GM12878 (cell line): ENCODE data around the gene ZBED4. TPM values are rescaled to one million over a fixed set of nuclear protein-coding genes. Genes with fewer than 3 reads are reported as not detected.

Source experiments
- ATAC-seq: fragments of 200-7000 bp; cut with Tn5 transposase; 3 replicates; pipeline ENCODE4 v1.9.1; 2020; ENCODE audit warnings: mild to moderate bottlenecking, moderate library complexity
- BruUV-seq: library from RNA; stranded (reverse); fragments of 400-500 nt; replicated peaks from 2 replicates; lab custom pipeline; 2021; lab: Mats Ljungman, UMichigan
- CTCF ChIA-PET: fragments of 300-600 bp; sonication (Branson Sonifier 250); formaldehyde crosslinking; extraction: SDS; loops from one replicate; lab custom pipeline; 2021; ENCODE audit warnings: inconsistent platforms; lab: Yijun Ruan, JAX
- POLR2A ChIA-PET: fragments of 350-600 bp; formaldehyde crosslinking; extraction: SDS; loops from one replicate; lab custom pipeline; 2021; ENCODE audit warnings: inconsistent platforms; lab: Charles Lee
- RAD21 ChIA-PET: fragments of 300-600 bp; sonication (Branson Sonifier 250); formaldehyde crosslinking; loops from one replicate; lab custom pipeline; 2023; ENCODE audit warnings: antibody characterized with exemption; ENCODE audit not compliant: unreplicated experiment; lab: Charles Lee
- SMC1A ChIA-PET: fragments of 300-600 bp; sonication (Branson Sonifier 250); formaldehyde crosslinking; loops from one replicate; lab custom pipeline; 2023; ENCODE audit not compliant: unreplicated experiment, uncharacterized antibody; lab: Charles Lee
- DNase-seq: peaks from one replicate; pipeline ENCODE4 v3.0.0-alpha.2; 2011; ENCODE audit warnings: low read depth, low spot score
- FAIRE-seq: peaks from 3 replicates; lab custom pipeline; 2011; peaks lifted over from hg19 to GRCh38; lab: Jason Lieb, UNC
- H2AFZ ChIP-seq: 2 replicates; pipeline ENCODE4 v1.6.0; 2011; ENCODE audit warnings: low read depth, low read length, control low read depth; ENCODE audit not compliant: control insufficient read depth
- H3K27ac ChIP-seq: 2 replicates; pipeline ENCODE4 v1.5.1; 2011; ENCODE audit warnings: control low read depth; ENCODE audit not compliant: control insufficient read depth, insufficient read depth
- H3K27me3 ChIP-seq, 2 experiments: replicated peaks in 1 of 2; 2 replicates each; pipeline versions ENCODE4 v1.6.0 to v1.6.1; 2011; ENCODE audit warnings: low read length in 1 of 2; ENCODE audit not compliant: control insufficient read depth in 2 of 2, insufficient read depth in 2 of 2
- H3K36me3 ChIP-seq, 2 experiments: 2 replicates each; pipeline ENCODE4 v1.5.1; 2011; ENCODE audit warnings: low read length in 1 of 2; ENCODE audit not compliant: control insufficient read depth in 2 of 2, insufficient read depth in 2 of 2
- H3K4me1 ChIP-seq: 2 replicates; pipeline ENCODE4 v1.6.1; 2011; ENCODE audit warnings: mild to moderate bottlenecking, low read length, moderate library complexity, mixed read lengths; ENCODE audit not compliant: control insufficient read depth, insufficient read depth
- H3K4me2 ChIP-seq: 2 replicates; pipeline ENCODE4 v1.6.0; 2011; ENCODE audit warnings: control low read depth; ENCODE audit not compliant: control insufficient read depth, insufficient read depth
- H3K4me3 ChIP-seq: fragments of 200-600 bp; sonication (generic); 2 replicates; pipeline ENCODE4 v1.5.1; 2016
- H3K79me2 ChIP-seq: 2 replicates; pipeline ENCODE4 v1.6.0; 2011; ENCODE audit warnings: low read length; ENCODE audit not compliant: control insufficient read depth, insufficient read depth
- H3K9ac ChIP-seq: 2 replicates; pipeline ENCODE4 v1.8.0; 2011; ENCODE audit warnings: low read length, control low read depth, mixed read lengths; ENCODE audit not compliant: control insufficient read depth, insufficient read depth
- H3K9me3 ChIP-seq: replicated peaks from 3 replicates; pipeline ENCODE4 v1.5.1; 2011; ENCODE audit warnings: mild to moderate bottlenecking, low read length; ENCODE audit not compliant: control insufficient read depth, insufficient read depth
- H4K20me1 ChIP-seq: 2 replicates; pipeline ENCODE4 v1.6.0; 2011; ENCODE audit not compliant: control insufficient read depth, insufficient read depth
- FOS ChIP-seq: IDR thresholded peaks from 3 replicates; pipeline ENCODE4 v1.6.1; 2011; ENCODE audit warnings: borderline replicate concordance; ENCODE audit not compliant: insufficient read length; ENCODE audit errors: extremely low read depth
- FOXM1 ChIP-seq: IDR thresholded peaks from 2 replicates; pipeline ENCODE4 v1.6.1; 2012; ENCODE audit warnings: low read depth, mild to moderate bottlenecking, inconsistent platforms, low read length, moderate library complexity
- HDAC2 ChIP-seq: fragments of 200-600 bp; sonication (generic); IDR thresholded peaks from 2 replicates; pipeline ENCODE4 v1.6.1; 2017
- HDGF ChIP-seq: fragments of 450-650 bp; IDR thresholded peaks from 2 replicates; pipeline ENCODE4 v1.6.1; 2016; ENCODE audit warnings: antibody characterized with exemption
- MLLT1 ChIP-seq: fragments of 450-650 bp; IDR thresholded peaks from 2 replicates; pipeline ENCODE4 v1.6.1; 2016; ENCODE audit warnings: mild to moderate bottlenecking
- MTA2 ChIP-seq: fragments of 450-650 bp; IDR thresholded peaks from 2 replicates; pipeline ENCODE4 v1.6.1; 2016; ENCODE audit warnings: low read depth, mild to moderate bottlenecking, moderate library complexity
- NBN ChIP-seq: fragments of 450-650 bp; IDR thresholded peaks from 2 replicates; pipeline ENCODE4 v1.6.1; 2016
- REST ChIP-seq: IDR thresholded peaks from 2 replicates; pipeline ENCODE4 v1.6.1; 2012; ENCODE audit warnings: mild to moderate bottlenecking, low read depth, low read length
- TCF12 ChIP-seq: IDR thresholded peaks from 2 replicates; pipeline ENCODE4 v1.6.1; 2011; ENCODE audit warnings: low read depth, mild to moderate bottlenecking, low read length
- YY1 ChIP-seq: IDR thresholded peaks from 2 replicates; pipeline ENCODE4 v1.6.1; 2011; ENCODE audit warnings: low read depth, mild to moderate bottlenecking, low read length
- WGBS: methylation state at CpG from one replicate; pipeline ENCODE4 v1.1.6; 2016; ENCODE audit warnings: low lambda C conversion rate; ENCODE audit not compliant: insufficient replicate concordance, insufficient coverage; ENCODE audit errors: missing lambda C conversion rate; 5-methylcytosine and 5-hydroxymethylcytosine counted together
- in situ Hi-C: fragments of 300-500 bp; cut with MboI; formaldehyde crosslinking; loops from 9 replicates; pipeline ENCODE4 v1.14.3; 2018; ENCODE audit warnings: mixed read lengths
- intact Hi-C: fragments of 100-400 bp; cut with micrococcal nuclease; formaldehyde crosslinking; loops from one replicate; pipeline ENCODE4 v1.14.2; 2022; ENCODE audit not compliant: unreplicated experiment
- polyA plus RNA-seq, 11 experiments: library from polyadenylated mRNA; depleted of rRNA in 4 of 11; unstranded in 6 of 11; stranded (reverse) in 5 of 11; fragments of >200 nt; fragmentation: Nextera tagmentation in 4 of 11; fragmentation: Illumina TruSeq in 1 of 11; extraction: Ambion mirVana in 4 of 11; extraction: Trizol in 1 of 11; gene quantifications; 1 replicate in 1 of 11; 2 replicates in 10 of 11; pipeline versions ENCODE4 v1.2.1 to v1.2.3, GENCODE V29; 2011 to 2016; ENCODE audit warnings: inconsistent platforms in 2 of 11, missing spikeins in 2 of 11, low read depth in 1 of 11
- total RNA-seq, 4 experiments: library from RNA; depleted of rRNA in 3 of 4; stranded (reverse); fragments of >200 nt in 3 of 4; fragmentation: Illumina TruSeq in 1 of 4; extraction: Trizol in 1 of 4; gene quantifications; 2 replicates each; pipeline versions ENCODE4 v1.2.1 to v1.2.3, GENCODE V29; 2013 to 2021
- TF ChIP-seq, protein P1 (sequence below): fragments of 450-650 bp; IDR thresholded peaks from 2 replicates; pipeline ENCODE4 v1.6.1; 2017; ENCODE audit warnings: mild to moderate bottlenecking, low read depth, inconsistent platforms; ENCODE audit not compliant: poor library complexity, severe bottlenecking
- TF ChIP-seq, protein P2 (sequence below): IDR thresholded peaks from 2 replicates; pipeline ENCODE4 v1.6.1; 2011; ENCODE audit warnings: low read depth, mild to moderate bottlenecking, low read length, moderate library complexity, borderline replicate concordance; ENCODE audit errors: extremely low read depth

ZBED4 gene
- total and polyA plus RNA-seq, 10 of the 15 experiments (the other 5 are each of a cell fraction or from before 2014, with no cell fraction given): 2.3 to 21.6 (median 12.8) TPM

DNA sequence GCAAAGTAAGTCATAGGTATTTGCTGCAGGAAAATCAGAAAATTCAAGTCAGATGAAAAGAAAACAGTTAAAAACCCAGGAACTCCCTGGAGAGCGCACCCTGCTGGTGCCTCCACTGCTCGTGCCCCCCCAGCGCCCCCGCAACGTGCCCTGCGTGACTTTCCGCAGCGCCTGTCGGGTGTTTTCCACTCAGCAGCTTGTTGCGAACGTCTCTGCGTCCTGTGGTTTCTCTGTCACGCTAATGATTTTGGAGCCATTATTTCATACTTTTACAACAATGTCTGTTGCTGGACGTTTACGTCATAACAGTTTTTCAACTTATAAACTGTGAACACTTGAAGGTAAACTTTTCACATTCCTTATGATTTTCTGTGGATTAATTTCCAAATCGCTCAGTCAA is 69.8 kb downstream of the ZBED4 start (continued):
- TF ChIP-seq, protein P1, sequence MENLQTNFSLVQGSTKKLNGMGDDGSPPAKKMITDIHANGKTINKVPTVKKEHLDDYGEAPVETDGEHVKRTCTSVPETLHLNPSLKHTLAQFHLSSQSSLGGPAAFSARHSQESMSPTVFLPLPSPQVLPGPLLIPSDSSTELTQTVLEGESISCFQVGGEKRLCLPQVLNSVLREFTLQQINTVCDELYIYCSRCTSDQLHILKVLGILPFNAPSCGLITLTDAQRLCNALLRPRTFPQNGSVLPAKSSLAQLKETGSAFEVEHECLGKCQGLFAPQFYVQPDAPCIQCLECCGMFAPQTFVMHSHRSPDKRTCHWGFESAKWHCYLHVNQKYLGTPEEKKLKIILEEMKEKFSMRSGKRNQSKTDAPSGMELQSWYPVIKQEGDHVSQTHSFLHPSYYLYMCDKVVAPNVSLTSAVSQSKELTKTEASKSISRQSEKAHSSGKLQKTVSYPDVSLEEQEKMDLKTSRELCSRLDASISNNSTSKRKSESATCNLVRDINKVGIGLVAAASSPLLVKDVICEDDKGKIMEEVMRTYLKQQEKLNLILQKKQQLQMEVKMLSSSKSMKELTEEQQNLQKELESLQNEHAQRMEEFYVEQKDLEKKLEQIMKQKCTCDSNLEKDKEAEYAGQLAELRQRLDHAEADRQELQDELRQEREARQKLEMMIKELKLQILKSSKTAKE: peak; percentile 29
- TF ChIP-seq FOXM1: peak; percentile 51; the same call in 1 of the 2 replicates
- 0 out of 2 replicates have a peak, but pooled peaks have one; percentile 71 for TF ChIP-seq TCF12
- TF ChIP-seq MTA2: peak; percentile 62; the same call in 1 of the 2 replicates
- TF ChIP-seq, protein P2, sequence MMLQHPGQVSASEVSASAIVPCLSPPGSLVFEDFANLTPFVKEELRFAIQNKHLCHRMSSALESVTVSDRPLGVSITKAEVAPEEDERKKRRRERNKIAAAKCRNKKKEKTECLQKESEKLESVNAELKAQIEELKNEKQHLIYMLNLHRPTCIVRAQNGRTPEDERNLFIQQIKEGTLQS: no peak

DNA sequence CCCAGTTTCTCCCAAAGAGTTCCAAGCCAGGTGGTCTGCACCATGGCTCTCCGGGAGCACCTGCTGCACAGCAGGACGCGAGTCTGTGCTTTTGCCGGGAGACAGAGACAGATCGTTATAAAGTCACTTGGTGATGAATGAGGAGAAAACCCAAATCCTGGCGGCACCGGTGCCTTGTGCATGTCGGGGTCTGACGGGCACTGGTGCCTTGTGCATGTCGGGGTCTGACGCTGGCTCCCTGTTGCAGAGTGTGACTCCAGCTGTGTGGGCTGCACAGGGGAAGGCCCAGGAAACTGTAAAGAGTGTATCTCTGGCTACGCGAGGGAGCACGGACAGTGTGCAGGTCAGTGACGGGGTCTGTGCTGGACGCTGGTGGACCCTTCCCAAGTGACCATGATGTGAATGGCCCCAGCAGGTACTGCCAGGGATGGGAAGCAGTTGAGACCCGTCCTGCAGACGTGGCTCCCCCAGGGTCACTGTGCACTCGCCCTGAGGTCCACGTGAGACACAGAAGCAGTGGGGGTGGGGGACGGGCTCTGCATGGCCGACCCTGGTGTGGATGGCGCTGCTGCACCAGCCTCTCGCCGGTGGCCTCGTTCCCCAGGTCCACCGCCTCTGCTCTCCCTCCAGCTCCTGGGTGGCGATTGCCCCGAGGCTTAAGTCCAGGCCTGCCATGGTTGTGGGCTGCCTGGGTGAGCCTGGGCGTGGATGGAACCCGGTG is 70.6 kb downstream of the ZBED4 start:
- POLR2A ChIA-PET: interaction anchor here (0.6 to 1.4 kb wide), 2 partner anchors 38 to 70 kb away, joined by 4 to 8 read pairs; no protein-coding TSS in a partner anchor
- in situ Hi-C loops (loop anchor here (5.0 kb wide), 1 partner anchor 157 kb away; no protein-coding TSS in a partner anchor), intact Hi-C loops (no loop called here)
- WGBS: 86% methylated on average over 31 of the region's 31 CpGs
- no peak for ATAC-seq
- Histone ChIP-seq H3K79me2 (peaks cover 3% of the 10 kb centered on the region), H3K27ac (peak overlapping the region; percentile 91), H3K9me3 (no peaks in the 10 kb centered on the region), H3K36me3 (peaks cover 0 to 2% of the 10 kb centered on the region in 2 experiments; a peak in 3 of 4 replicates), H2AFZ (no peak overlapping the region), H3K4me3 (no peak overlapping the region), H3K27me3 (no peaks in the 10 kb centered on the region), H3K4me1 (peaks cover 36% of the 10 kb centered on the region), H4K20me1 (no peaks in the 10 kb centered on the region), H3K9ac (peak overlapping the region; percentile 8; the same call in 1 of the 2 replicates)
- RAD21 ChIA-PET: interaction anchor here (0.7 to 1.4 kb wide), 3 partner anchors 126 to 163 kb away, joined by 3 to 4 read pairs (median 3); no protein-coding TSS in a partner anchor
- DNase-seq: no peak
- CTCF ChIA-PET: interaction anchor here (0.7 to 1.4 kb wide), 3 partner anchors 9 to 164 kb away, joined by 3 to 5 read pairs (median 3); no protein-coding TSS in a partner anchor
- TF ChIP-seq REST (no peak), HDAC2 (no peak), YY1 (no peak), MLLT1 (peak; percentile 54; the same call in 1 of the 2 replicates), NBN (no peak), FOS (no peak), HDGF (0 out of 2 replicates have a peak, but pooled peaks have one; percentile 17)
- TF ChIP-seq, protein P2: no peak
- TF ChIP-seq, all 136 proteins: peak for 2
- SMC1A ChIA-PET: interaction anchor here (0.6 to 1.2 kb wide), 2 partner anchors 43 to 229 kb away, joined by 3 to 4 read pairs; no protein-coding TSS in a partner anchor
- BruUV-seq: no TSS peak
- peak overlapping the region; percentile 54 for H3K4me2 ChIP-seq
- no peak for FAIRE-seq
